Ramos (cell line): ENCODE measurements around the gene FBXO2.

Source experiments
- in situ Hi-C: fragments of 300-500 bp; cut with MboI; formaldehyde crosslinking; loops from one replicate; pipeline ENCODE4 v1.14.3; 2022; ENCODE audit warnings: low sequenced_read_pairs; ENCODE audit not compliant: unreplicated experiment

Gene FBXO2

DNA sequence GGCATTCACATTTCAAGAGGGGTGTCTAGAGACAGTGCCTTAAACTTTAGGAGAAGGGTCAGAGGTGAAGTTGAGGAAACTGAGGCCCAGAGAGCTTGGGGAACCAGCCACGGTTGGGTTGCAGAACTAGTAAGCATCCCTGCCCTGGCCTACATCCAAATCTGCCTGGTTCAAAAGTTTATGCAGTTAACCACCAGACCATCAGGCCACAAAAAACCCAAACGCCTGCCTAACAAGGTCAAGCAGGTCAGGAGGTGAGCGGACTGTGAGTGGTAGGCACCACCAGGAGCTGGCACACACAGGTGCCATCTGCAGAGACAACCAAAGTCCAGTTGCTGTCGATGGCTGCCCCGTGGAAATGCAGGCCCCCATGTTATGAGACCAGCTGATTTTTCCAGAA lies 51.2 kb downstream of the FBXO2 start:
- in situ Hi-C loops, result no loop called here

DNA sequence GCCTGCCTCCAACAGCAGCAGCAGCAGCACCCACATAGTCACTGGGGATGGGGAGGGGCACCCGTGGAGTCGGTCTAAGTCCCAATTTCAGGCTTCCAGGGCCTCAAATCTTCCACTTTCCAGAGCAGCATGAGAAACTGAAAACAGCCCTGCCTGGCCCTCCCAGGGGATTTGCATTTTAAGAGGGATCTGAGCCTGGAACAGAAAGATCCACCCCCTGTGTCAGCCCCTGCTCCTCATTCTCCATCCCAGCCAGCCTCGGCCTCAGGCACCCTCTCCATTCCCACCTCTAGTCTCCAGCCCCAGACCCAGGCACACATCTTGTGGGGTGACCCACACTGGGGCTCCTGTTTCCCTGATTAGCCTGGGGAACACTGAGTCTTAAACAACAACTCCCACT lies 51.8 kb downstream of the FBXO2 start:
- in situ Hi-C loops, result no loop called here

DNA sequence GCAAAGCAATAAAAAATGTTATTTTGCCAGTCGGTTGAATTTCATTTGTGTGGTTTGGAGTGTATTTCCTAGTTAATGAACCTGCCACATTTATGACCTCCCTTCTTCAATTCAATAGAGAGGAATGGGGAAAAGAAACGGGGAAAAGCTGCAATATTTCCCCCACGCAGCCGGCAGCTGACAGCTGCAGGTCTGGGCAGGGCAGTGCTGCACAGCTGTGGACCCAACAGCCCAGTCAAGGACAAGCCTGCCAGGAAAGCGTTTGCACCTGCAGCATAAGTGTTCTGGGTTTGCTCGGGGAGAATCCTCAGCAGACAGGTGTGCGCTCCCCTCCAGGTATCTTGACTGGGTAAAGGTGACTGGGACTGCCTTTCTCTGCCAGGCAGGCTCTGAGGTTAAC lies 53.4 kb downstream of the FBXO2 start:
- in situ Hi-C loops, result no loop called here

DNA sequence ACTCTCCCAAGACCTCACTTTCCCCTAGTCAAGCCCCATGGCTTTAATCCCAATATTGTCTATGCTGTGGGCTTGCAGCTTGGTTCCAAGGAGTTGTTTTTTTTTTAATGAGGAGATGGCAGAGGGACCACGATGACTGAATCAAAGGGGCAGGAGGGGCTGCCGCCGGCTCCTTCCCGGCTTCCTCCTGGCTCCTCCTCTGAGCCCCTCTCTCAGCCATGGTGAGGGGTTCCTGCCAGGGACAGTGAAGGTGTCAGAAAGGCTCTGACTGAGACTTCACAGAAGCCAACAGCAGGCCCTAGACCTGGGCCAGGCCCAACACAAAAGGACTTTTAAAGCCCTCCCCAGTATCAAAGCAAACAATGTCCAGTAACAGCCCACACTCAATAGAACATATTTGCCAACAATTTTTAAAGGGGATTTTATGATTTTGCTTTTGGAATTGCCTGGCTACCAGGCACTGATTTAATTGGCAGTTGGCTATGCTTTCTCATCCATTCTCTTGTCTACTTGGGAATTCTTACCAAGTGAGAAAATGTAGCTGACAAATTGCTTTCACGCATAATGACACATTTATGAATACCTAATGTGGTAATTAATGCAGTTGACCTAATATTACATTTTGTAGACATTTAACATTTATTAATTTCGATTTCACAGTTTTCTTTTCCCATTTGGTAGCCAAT lies 54.2 kb downstream of the FBXO2 start:
- in situ Hi-C loops, result no loop called here

DNA sequence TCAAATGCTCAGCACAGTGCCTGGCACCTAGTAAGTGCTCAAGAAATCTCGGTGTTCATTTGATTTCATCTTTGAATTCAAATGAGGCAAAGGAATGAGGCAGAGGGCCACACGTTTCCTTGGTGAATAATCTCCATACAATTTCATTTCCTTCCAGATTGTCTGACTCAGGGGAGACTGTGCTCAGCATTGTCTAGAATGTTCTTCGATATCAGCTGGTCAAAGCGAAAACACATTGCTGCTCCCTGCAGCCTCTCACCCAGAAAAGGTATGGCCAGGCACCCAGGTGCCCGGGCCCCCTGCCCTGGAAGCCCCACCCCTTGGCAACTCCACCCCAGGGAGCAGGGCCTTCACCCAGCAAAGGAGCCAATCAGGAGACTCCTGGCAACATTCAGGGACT lies 55.8 kb downstream of the FBXO2 start:
- in situ Hi-C loops, result no loop called here
